Measurements from ENCODE around the gene PEDS1.
"Not testable (repeated sequence)": the region's sequence is repeated elsewhere in the genome, so short reads cannot be mapped to it uniquely, and the experiment has no call there.

The PEDS1 gene

DNA sequence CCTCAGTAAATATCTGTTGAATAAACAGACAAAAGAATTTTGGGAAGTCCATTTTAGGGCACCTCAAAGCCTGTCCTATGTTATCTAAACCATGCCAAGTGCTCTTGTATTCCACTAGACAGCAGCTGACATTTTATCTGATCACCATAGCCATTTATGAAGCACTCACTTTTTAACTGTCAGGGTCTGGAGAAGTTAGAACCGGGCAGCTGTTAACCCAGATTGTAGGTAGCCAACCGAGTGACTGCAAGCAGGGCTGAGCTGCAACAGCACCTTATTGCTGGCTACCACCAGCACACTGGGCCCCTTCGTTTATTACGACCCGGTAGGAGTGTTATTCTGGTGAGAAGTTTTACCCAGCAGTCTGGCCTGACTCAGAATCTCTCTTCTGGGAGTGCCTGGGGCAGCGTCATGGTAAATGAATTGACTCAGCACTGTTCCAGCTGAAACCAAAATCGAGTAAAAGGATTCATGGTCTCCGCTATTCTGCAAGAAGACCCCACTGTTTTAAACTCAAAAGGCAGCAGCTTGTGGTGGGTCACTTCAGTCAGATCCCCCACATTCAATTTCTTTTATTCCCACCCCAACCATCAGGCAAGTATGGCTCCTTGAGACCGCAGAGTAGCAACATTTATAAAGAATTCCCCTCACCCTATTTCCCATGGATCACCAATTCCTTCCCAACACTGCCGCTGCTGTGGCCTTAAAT, 42.2 kb downstream of the PEDS1 start:
- no peak for DNase-seq

DNA sequence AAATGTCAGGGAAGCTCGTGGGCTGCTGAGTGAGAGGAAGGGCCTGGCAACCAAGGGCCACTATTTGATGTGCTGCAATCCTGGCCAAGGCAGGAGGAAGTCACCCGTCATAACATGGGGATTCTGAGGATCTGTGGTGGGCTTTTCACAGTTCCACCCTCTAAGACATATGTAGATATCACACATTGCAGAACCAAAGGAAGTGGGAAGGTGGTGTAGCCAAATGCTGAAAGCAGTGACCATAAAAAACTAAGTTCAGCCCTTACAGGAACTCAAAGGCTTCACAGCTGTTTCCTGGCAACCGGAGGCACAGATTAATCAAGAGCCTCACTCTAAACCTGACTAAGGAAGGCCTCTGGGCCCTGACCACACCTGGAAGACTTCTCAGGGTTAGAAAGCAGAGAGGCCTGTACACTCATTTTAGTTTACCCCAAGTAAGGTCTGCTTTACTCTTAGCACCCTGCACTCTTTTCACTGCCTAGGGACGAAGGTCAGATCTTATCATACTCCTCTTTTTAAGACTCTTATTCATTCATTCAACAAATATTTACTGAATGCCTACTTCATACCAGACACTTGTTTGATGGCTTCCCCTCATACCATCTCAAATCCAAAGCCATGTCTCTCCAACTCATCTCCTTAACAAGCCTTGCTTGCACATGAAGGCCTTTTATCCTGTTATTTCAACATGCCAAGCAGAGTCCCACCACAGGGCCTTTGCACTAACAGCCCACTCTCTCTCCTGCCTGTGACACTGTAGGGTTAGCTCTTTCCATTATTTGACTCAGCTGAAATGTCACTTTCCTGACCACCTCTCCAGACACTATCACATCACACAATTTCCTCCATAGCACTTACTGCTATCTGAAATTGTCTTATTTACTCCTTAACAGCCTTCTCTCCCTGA, 43.1 kb downstream of the PEDS1 start:
- no peak for DNase-seq

GRCh38 chr20:50108556-50109235, 44.8 kb downstream of the PEDS1 start:
- no peak for DNase-seq

- DNase-seq, result no peak
Observed at GRCh38 chr20:50107796-50108331, 45.7 kb downstream of the PEDS1 start.

DNA sequence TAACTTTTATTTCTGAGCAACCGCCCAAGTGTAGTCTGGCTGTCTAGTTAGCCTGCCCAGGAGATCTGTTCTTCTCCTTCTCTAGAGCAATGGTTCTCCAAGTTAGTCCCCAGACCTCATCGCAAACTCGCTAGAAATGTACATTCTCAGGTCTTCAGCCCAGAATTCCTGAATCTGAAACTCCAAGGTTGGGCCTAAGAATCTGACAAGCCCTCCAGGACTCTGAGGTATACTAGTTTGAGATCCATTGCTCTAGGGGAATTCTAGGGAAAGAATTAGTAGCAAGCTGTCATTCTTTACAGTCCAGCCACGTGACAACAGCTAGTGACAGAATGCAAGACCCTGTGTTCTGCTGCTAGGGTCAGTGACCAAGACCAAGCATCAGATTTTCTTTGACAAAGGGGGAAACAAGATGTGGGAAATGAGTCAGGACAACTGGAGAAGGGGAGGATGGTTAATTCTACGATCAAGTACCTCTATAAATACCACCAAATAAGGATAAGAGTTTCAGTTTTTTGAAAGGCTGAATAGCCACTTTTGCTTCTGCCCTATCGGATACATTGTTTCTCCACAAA, 46.4 kb downstream of the PEDS1 start:
- no peak for DNase-seq

DNA sequence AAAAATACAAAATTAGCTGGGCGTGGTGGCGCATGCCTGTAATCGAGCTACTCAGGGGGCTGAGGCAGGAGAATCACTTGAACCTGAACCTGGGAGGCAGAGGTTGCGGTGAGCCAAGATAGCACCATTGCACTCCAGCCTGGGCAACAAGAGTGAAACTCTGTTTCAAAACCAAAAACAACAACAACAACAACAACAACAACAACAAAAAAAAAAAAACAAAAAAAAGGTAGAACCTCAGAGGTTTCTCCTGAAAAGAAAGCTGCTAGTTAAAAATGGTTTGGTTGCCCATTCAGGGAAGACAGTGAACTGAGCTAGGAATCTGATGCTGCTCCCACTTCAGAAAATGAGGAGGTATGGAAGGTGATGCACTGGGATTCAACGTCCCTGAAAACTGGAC, 46.9 kb downstream of the PEDS1 start:
- not testable (repeated sequence) for DNase-seq
